Motor neuron (in vitro differentiated cells): ENCODE measurements around the gene SF3A1. TPM values are rescaled to one million over a fixed set of nuclear protein-coding genes. Genes with fewer than 3 reads are reported as not detected.
A peak's percentile ranks its signal among the peaks of the same experiment; 100 is the strongest.

Experiments used
- ATAC-seq, 8 experiments: fragments of 200-7000 bp; cut with Tn5 transposase; replicated peaks in 6 of 8; 2 replicates each; pipeline ENCODE4 v1.8.0; 2021; ENCODE audit warnings: mild to moderate bottlenecking in 8 of 8, moderate library complexity in 8 of 8
- H3K27ac ChIP-seq, 2 donors: fragments of 250-450 bp; sonication (Bioruptor Pico); 2 replicates each; pipeline ENCODE4 v1.9.0; 2021; ENCODE audit warnings: antibody characterized with exemption in 2 of 2, mild to moderate bottlenecking in 2 of 2, moderate library complexity in 1 of 2
- H3K4me1 ChIP-seq, 2 donors: fragments of 250-450 bp; sonication (Bioruptor Pico); replicated peaks in 1 of 2; 2 replicates each; pipeline ENCODE4 v1.6.1; 2021; ENCODE audit warnings: antibody characterized with exemption in 2 of 2, mild to moderate bottlenecking in 2 of 2, moderate library complexity in 1 of 2
- H3K4me3 ChIP-seq, 5 donors: fragments of 250-450 bp; sonication (Bioruptor Pico); 2 replicates each; pipeline ENCODE4 v1.9.0; 2021; ENCODE audit warnings: antibody characterized with exemption in 5 of 5, mild to moderate bottlenecking in 5 of 5, moderate library complexity in 4 of 5
- WGBS, 10 experiments: fragments of 450-650 bp; shearing (Covaris generic); methylation state at CpG; one replicate each; pipeline ENCODE4 v1.0.0; 2022; 5-methylcytosine and 5-hydroxymethylcytosine counted together
- in situ Hi-C, 9 experiments: fragments of 400-800 bp; cut with MboI; loops; one replicate each; pipeline ENCODE4 v1.15.0; 2021; ENCODE audit warnings: low sequenced_read_pairs in 9 of 9, low pct_unique_long_range_greater_than_20kb in 2 of 9; ENCODE audit not compliant: unreplicated experiment in 9 of 9
- total RNA-seq, 8 experiments: library from RNA; unstranded; fragments of 300-600 nt; gene quantifications; 2 replicates each; pipeline versions ENCODE4 v1.2.3 to v1.2.4, GENCODE V29; 2022

Gene SF3A1
- total RNA-seq, 8 experiments from 2014 or later = 20.5 to 81.4 (median 34.6) TPM

- H3K4me3 ChIP-seq = no peak overlapping the region
- ATAC-seq = peak; percentile 17 to 69 (median 51)
- 40 to 90% (median 72%) methylated on average over 1 to 6 of the region's 8 CpGs; no CpG with 5 or more reads in 3 of the 10 experiments for WGBS, 10 experiments
- H3K4me1 ChIP-seq = no peaks in the 10 kb centered on the region
- no peak overlapping the region for H3K27ac ChIP-seq
- in situ Hi-C loops = no loop called here
Measured at GRCh38 chr22:30310881-30311771, 45.6 kb downstream of the SF3A1 start.

- H3K4me1 ChIP-seq = no peaks in the 10 kb centered on the region
- H3K4me3 ChIP-seq = no peak overlapping the region
- no peak overlapping the region for H3K27ac ChIP-seq
- in situ Hi-C loops = no loop called here
- peak in 1 of 8 experiments; percentile 51 for ATAC-seq
- WGBS, 10 experiments = 30 to 94% (median 70%) methylated on average over 2 to 6 of the region's 7 CpGs; no CpG with 5 or more reads in 2 of the 10 experiments
Measured at GRCh38 chr22:30309951-30310741, 46.5 kb downstream of the SF3A1 start.

GRCh38 chr22:30308518-30309230 lies 48.0 kb downstream of the SF3A1 start:
- WGBS, 10 experiments = 16 to 100% (median 84%) methylated on average over 1 to 3 of the region's 5 CpGs; no CpG with 5 or more reads in 4 of the 10 experiments
- Histone ChIP-seq H3K27ac (no peak overlapping the region), H3K4me1 (no peaks in the 10 kb centered on the region), H3K4me3 (no peak overlapping the region)
- in situ Hi-C loops = no loop called here
- peak in 6 of 8 experiments; percentile 24 to 80 (median 52) for ATAC-seq

- H3K4me1 ChIP-seq = no peaks in the 10 kb centered on the region
- WGBS, 10 experiments = 40 to 89% (median 80%) methylated on average over 1 to 2 of the region's 2 CpGs; no CpG with 5 or more reads in 5 of the 10 experiments
- no peak overlapping the region for H3K27ac ChIP-seq
- H3K4me3 ChIP-seq = no peak overlapping the region
- in situ Hi-C loops = no loop called here
- no peak for ATAC-seq
Measured at GRCh38 chr22:30308093-30308492, 48.6 kb downstream of the SF3A1 start.

GRCh38 chr22:30307041-30307574 lies 49.6 kb downstream of the SF3A1 start:
- WGBS, 10 experiments = 77 to 100% (median 93%) methylated on average over 2 to 4 of the region's 4 CpGs; no CpG with 5 or more reads in 3 of the 10 experiments
- no peaks in the 10 kb centered on the region for H3K4me1 ChIP-seq
- no peak overlapping the region for H3K27ac ChIP-seq
- in situ Hi-C loops = no loop called here
- no peak for ATAC-seq
- no peak overlapping the region for H3K4me3 ChIP-seq

GRCh38 chr22:30306627-30307011 lies 50.1 kb downstream of the SF3A1 start:
- H3K4me3 ChIP-seq = no peak overlapping the region
- no peaks in the 10 kb centered on the region for H3K4me1 ChIP-seq
- no peak for ATAC-seq
- WGBS, 10 experiments = 71 to 100% (median 82%) methylated on average over 1 of the region's 1 CpG; no CpG with 5 or more reads in 4 of the 10 experiments
- in situ Hi-C loops = no loop called here
- H3K27ac ChIP-seq = no peak overlapping the region

- Histone ChIP-seq H3K4me3 (no peak overlapping the region), H3K27ac (no peak overlapping the region), H3K4me1 (no peaks in the 10 kb centered on the region)
- ATAC-seq = no peak
- 20 to 100% (median 55%) methylated on average over 1 to 3 of the region's 3 CpGs; no CpG with 5 or more reads in 2 of the 10 experiments for WGBS, 10 experiments
- in situ Hi-C loops = no loop called here
Measured at GRCh38 chr22:30305906-30306626, 50.6 kb downstream of the SF3A1 start.

GRCh38 chr22:30305519-30305905 lies 51.2 kb downstream of the SF3A1 start:
- peak in 3 of 8 experiments; percentile 8 to 48 (median 37) for ATAC-seq
- no peaks in the 10 kb centered on the region for H3K4me1 ChIP-seq
- H3K4me3 ChIP-seq = no peak overlapping the region
- WGBS, 10 experiments = 0 to 89% (median 20%) methylated on average over 1 to 2 of the region's 4 CpGs; no CpG with 5 or more reads in 5 of the 10 experiments
- no peak overlapping the region for H3K27ac ChIP-seq
- in situ Hi-C loops = no loop called here

- in situ Hi-C loops = no loop called here
- Histone ChIP-seq H3K4me3 (no peak overlapping the region), H3K27ac (no peak overlapping the region), H3K4me1 (no peaks in the 10 kb centered on the region)
- WGBS, 10 experiments = 56 to 100% (median 88%) methylated on average over 2 to 7 of the region's 7 CpGs; no CpG with 5 or more reads in 3 of the 10 experiments
- ATAC-seq = peak in 1 of 8 experiments; percentile 5
Measured at GRCh38 chr22:30304495-30305244, 52.0 kb downstream of the SF3A1 start.

GRCh38 chr22:30302810-30303138 lies 53.9 kb downstream of the SF3A1 start:
- WGBS, 10 experiments = 72 to 100% (median 87%) methylated on average over 1 to 4 of the region's 5 CpGs; no CpG with 5 or more reads in 4 of the 10 experiments
- no peaks in the 10 kb centered on the region for H3K4me1 ChIP-seq
- in situ Hi-C loops = no loop called here
- no peak overlapping the region for H3K27ac ChIP-seq
- no peak for ATAC-seq
- H3K4me3 ChIP-seq = no peak overlapping the region

GRCh38 chr22:30301995-30302809 lies 54.5 kb downstream of the SF3A1 start:
- no peak overlapping the region for H3K4me3 ChIP-seq
- ATAC-seq = peak in 3 of 8 experiments; percentile 87 to 97 (median 93)
- in situ Hi-C loops = no loop called here
- no peak overlapping the region for H3K27ac ChIP-seq
- WGBS, 10 experiments = 40 to 80% (median 64%) methylated on average over 1 to 5 of the region's 9 CpGs; no CpG with 5 or more reads in 5 of the 10 experiments
- H3K4me1 ChIP-seq = no peaks in the 10 kb centered on the region
